Measurements from ENCODE around the gene DLL1. TPM values are rescaled to one million over a fixed set of nuclear protein-coding genes. Genes with fewer than 3 reads are reported as not detected.

Gene DLL1
- total RNA-seq, 1 donor from 2014 or later = 11.7 TPM

DNA sequence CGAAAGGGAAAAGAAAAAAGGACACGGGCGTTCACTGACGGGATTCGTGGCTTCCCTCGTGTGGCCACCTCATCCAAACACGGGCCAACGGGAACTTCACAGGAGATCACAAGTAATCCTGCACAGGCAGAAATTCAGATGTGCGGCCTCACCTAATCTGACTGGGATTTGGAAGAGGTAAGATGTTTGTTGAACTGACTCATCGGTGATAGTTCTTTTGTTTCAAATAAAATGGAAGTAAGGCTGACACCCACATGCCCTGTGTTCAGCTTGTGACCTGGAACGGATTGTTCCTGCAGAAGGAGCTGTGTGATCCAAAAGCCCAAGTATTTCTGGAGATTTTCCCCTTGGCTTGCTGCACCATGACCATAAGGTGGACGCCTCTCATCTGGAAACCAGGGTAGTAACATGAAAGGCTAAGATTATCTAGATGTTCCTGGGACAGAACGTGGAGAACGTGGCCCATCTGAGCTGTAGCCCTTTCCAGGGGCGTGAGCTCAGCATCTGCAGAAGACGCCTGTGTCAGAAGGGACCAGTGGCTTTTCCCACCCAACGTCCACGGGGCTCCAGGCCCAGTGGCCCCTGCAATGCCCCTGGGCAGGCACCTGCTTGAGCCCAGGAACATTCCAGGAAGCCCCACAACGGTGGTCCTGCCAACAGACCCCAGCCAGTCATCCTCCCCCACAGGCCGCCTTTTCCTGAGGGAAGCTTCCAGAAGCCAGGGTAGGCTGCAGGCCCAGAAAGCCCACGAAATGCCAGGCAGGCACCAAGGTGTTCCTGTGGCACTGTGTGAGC, 39.7 kb downstream of the DLL1 start:
- DNase-seq (ENCODE audit: extremely low spot score, unreplicated experiment) = no peak
- Mint-ChIP-seq H3K27ac (no peak overlapping the region), H3K36me3 (no peaks in the 10 kb centered on the region), H3K4me1 (ENCODE audit: unreplicated experiment) (peaks cover 38% of the 10 kb centered on the region), H3K9me3 (no peaks in the 10 kb centered on the region), H3K27me3 (peaks cover 16% of the 10 kb centered on the region), H3K4me3 (no peak overlapping the region)
- TF ChIP-seq, protein P1, sequence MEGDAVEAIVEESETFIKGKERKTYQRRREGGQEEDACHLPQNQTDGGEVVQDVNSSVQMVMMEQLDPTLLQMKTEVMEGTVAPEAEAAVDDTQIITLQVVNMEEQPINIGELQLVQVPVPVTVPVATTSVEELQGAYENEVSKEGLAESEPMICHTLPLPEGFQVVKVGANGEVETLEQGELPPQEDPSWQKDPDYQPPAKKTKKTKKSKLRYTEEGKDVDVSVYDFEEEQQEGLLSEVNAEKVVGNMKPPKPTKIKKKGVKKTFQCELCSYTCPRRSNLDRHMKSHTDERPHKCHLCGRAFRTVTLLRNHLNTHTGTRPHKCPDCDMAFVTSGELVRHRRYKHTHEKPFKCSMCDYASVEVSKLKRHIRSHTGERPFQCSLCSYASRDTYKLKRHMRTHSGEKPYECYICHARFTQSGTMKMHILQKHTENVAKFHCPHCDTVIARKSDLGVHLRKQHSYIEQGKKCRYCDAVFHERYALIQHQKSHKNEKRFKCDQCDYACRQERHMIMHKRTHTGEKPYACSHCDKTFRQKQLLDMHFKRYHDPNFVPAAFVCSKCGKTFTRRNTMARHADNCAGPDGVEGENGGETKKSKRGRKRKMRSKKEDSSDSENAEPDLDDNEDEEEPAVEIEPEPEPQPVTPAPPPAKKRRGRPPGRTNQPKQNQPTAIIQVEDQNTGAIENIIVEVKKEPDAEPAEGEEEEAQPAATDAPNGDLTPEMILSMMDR (conservative IDR thresholded peaks at IDR 0.05) = no peak

DNA sequence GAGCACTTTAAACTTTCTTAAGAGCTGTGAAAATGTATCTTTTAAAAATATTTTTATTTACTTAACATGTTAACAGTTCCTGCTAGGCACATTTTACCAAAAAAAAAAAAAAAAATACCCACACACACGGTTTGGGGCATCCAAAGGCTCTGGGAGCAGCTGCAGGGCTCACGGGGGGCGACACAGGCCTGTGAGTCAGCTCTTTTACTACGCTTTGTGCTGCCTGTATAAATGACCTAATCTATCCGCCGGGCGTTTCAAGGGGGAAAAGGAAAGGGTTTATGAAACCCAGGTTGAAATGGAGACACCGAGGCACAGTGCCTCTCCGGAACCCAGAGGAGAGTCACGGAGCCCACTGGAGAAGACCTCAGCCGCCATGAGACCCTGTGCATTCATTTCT, 40.4 kb downstream of the DLL1 start:
- DNase-seq (ENCODE audit: extremely low spot score, unreplicated experiment) = no peak
- H3K4me1 Mint-ChIP-seq (ENCODE audit: unreplicated experiment) = peaks cover 38% of the 10 kb centered on the region
- no peaks in the 10 kb centered on the region for H3K36me3 Mint-ChIP-seq
- no peaks in the 10 kb centered on the region for H3K9me3 Mint-ChIP-seq
- peak overlapping the region; percentile 36 for H3K27ac Mint-ChIP-seq
- TF ChIP-seq, protein P1 (conservative IDR thresholded peaks at IDR 0.05) = no peak
- peaks cover 16% of the 10 kb centered on the region for H3K27me3 Mint-ChIP-seq
- no peak overlapping the region for H3K4me3 Mint-ChIP-seq

DNA sequence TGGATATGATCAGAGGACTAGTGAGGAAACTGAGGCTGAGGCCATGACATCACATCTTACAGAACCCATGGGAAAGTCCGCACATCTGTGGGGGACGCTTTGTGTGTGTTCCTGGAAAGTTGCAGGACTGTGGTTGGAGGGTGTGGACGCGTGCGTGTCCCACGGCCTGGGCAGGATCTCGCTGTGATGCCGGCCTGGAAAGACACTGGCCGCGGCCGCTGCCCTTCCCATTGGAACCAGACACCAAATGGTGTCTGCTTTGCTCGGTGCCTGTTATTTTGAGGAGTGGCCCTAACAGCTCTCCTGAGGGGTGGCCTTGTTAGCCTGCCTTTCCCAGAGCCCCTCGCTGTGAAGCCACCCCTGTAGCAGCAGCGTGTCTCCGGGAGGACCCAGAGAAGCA, 41.1 kb downstream of the DLL1 start:
- no peak overlapping the region for H3K4me3 Mint-ChIP-seq
- peaks cover 38% of the 10 kb centered on the region for H3K4me1 Mint-ChIP-seq (ENCODE audit: unreplicated experiment)

DNA sequence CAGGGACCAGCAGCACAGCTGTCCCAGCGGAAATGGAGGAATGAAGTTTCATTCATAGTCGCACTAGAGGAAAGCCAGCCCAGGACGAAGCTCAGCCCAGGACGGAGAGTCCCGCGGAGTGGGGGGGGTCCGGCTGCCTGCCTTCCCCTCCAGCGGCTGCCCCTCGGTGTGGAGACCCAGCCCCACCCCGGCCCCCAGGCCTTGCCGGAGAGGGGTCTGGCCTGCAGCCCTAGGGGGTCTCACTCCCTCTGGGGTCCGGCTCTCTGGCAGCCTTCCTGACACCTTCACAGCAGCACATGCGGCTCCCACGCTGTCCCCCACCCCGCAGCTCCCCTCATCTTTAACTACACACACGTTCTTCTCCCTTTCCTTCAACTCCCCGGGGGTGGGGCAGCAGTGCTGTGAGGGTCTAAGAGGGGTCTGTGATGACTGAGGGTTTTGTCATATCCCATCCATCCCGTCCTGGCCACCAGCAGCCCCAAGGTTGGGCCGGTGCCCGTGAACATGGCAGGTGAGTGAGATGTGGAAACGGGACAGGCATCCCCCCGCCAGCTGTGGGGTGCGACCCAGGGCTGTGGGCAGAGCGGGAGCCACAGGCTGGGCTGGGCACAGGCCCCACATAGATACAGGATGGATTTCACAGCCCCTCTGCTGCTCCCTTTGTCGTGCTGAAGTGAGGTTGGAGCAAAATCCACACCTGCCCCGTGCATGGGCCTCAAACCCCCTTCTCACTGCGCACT, 41.8 kb downstream of the DLL1 start:
- no peaks in the 10 kb centered on the region for H3K9me3 Mint-ChIP-seq
- peaks cover 41% of the 10 kb centered on the region for H3K4me1 Mint-ChIP-seq (ENCODE audit: unreplicated experiment)
- TF ChIP-seq, protein P1 (conservative IDR thresholded peaks at IDR 0.05) = no peak
- H3K27me3 Mint-ChIP-seq = peaks cover 12% of the 10 kb centered on the region
- DNase-seq (ENCODE audit: extremely low spot score, unreplicated experiment) = no peak
- H3K27ac Mint-ChIP-seq = no peak overlapping the region
- no peaks in the 10 kb centered on the region for H3K36me3 Mint-ChIP-seq
- no peak overlapping the region for H3K4me3 Mint-ChIP-seq

More for the DNA sequence above, 41.1 kb downstream of the DLL1 start:
- H3K36me3 Mint-ChIP-seq = no peaks in the 10 kb centered on the region
- H3K27ac Mint-ChIP-seq = peak overlapping the region; percentile 36
- peaks cover 11% of the 10 kb centered on the region for H3K27me3 Mint-ChIP-seq
- TF ChIP-seq, protein P1 (conservative IDR thresholded peaks at IDR 0.05) = no peak
- no peaks in the 10 kb centered on the region for H3K9me3 Mint-ChIP-seq
- no peak for DNase-seq (ENCODE audit: extremely low spot score, unreplicated experiment)

DNA sequence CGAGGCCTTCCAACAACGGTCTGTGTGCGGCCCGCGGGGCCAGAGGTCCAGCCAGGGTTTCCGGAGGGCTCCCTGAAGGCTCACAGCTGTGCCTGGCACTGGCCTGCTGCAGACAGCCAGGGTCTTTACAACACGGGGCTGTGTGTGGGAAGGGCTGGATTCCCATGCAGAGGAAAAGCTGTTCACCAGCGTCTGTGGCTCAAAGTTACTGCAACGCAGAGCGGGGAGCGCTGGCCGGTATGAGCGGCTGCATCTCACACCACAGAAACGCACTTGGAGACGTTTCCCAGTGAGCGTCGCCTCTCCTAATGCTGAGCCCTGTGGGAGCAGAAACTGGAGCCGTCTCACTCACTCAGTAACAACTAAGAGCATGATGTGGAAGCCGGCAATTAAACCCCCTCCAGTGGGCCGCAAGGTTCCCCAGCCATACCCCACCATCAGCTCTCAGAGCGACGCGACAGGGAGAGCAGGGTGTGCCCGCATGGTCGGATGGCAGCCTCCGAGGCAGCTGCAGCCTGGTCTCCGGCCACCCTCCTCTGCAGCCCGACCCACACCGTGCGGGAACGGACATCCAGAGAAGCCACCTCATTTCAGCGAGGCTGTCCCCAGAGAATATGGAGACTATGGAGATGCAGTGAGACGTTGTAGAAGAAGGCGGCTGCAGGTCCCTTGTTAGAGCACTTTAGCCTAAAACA, 42.6 kb downstream of the DLL1 start:
- Mint-ChIP-seq H3K27me3 (peaks cover 18% of the 10 kb centered on the region), H3K9me3 (no peaks in the 10 kb centered on the region), H3K36me3 (no peaks in the 10 kb centered on the region), H3K4me1 (ENCODE audit: unreplicated experiment) (peaks cover 41% of the 10 kb centered on the region), H3K4me3 (no peak overlapping the region), H3K27ac (no peak overlapping the region)
- no peak for DNase-seq (ENCODE audit: extremely low spot score, unreplicated experiment)
- TF ChIP-seq, protein P1 (conservative IDR thresholded peaks at IDR 0.05) = no peak
